ACHN (cell line): ENCODE results near the gene PTGER3.

Experiments
- DNase-seq: peaks from one replicate; pipeline ENCODE4 v3.0.0-alpha.2; 2015
- in situ Hi-C: cut with HindIII; loops from 2 replicates; pipeline ENCODE4 v1.10.0; 2017; ENCODE audit warnings: low sequenced_read_pairs, low pct_ligation_motif_present, low pct_unique_long_range_greater_than_20kb

Gene PTGER3

GRCh38 chr1:71047635-71048607 lies at the start of gene PTGER3:
Gene PTGER3, minus strand, starts transcription at chr1:71047816. Its CDS starts 239 bp downstream, at chr1:71047577.
- peak; percentile 50 for DNase-seq

DNA sequence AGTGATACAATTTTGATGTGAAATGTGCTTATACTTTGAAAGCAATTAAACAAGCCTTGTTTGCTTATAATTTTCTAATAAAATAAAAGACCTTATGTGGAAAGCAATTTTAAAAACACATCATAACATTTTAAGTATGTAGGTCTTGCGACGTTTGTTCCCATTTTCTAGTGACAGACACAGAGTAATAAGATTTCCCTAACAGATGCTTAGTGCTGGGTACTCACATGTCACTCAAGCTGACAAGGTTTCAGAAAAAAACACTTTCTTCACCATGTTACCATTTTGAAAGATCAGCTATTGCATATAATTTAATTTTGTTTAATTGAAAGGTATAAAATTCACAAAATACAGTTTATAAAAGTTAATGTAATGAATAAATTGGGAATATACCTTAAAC lies 47.3 kb upstream of the PTGER3 start:
- no peak for DNase-seq

More at GRCh38 chr1:71047635-71048607, at the start of gene PTGER3:
- in situ Hi-C loops: no loop called here

GRCh38 chr1:71093938-71094337 lies 46.3 kb upstream of the PTGER3 start:
- peak; percentile 29 for DNase-seq
- in situ Hi-C loops: no loop called here

More for the DNA sequence above, 47.3 kb upstream of the PTGER3 start:
- in situ Hi-C loops: no loop called here

- DNase-seq: no peak
- in situ Hi-C loops: no loop called here
These were observed 42.1 kb upstream of the PTGER3 start for GRCh38 chr1:71089536-71090270.

GRCh38 chr1:71088645-71089287 lies 41.1 kb upstream of the PTGER3 start:
- no peak for DNase-seq
- in situ Hi-C loops: no loop called here

DNA sequence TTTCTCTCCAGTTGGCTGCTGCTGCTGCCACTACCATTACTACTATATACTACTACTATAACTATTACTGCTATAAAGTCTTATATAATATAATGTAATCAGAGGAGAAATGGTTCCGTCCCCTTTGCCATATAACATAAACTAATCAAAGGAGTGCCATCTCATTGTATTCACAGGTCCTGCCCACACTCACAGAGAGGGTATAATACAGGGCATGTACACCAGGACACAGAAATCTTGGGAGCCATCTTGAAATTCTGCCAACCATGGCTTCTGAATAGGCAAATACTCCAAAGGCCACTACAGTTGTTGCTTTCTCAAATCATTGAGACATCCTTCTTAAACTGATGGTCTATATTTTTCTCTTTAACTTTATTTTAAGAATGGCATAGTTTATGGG lies 40.1 kb upstream of the PTGER3 start:
- no peak for DNase-seq
- in situ Hi-C loops: no loop called here

DNA sequence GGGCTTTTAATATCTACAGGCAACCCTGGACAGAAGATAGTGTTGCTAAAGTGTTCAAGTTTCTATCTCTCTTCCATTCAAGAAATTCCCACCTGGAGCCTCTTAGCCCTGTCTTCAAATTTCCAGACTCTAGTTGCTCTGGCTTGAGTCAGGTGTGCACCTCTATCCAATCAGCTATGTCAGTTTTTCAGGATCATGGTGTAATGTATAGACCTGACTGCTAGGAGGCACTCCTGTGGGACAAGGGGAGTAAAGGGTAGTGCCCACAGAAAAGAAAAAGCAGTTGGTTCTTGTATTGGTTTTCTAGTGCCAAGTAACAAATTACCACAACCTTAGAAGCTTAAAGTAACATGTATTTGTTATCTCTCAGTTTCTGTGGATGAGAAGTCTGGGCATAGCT lies 39.4 kb upstream of the PTGER3 start:
- in situ Hi-C loops: no loop called here
- no peak for DNase-seq

DNA sequence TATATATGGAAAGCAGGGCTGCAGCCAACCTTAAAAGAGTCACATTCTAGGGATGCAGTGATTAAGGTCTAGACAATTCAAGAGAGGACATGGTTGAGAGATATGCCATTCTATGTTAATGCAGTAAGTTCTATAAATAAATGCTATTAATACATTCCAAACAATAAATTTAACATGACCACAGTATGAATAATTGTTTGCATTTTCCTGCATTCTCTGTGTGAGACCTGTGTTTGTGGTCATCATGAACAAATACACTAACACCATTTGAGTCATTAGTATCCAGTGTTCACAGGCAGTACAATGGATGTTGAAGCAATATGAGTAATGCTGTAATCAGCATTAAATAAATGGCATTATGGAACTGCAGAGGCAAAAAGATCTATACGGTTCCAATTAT lies 38.7 kb upstream of the PTGER3 start:
- in situ Hi-C loops: no loop called here

GRCh38 chr1:71083271-71083670 lies 35.7 kb upstream of the PTGER3 start:
- DNase-seq: no peak
- in situ Hi-C loops: no loop called here

More for the DNA sequence above, 38.7 kb upstream of the PTGER3 start:
- DNase-seq: no peak

GRCh38 chr1:71081697-71082080 lies 34.1 kb upstream of the PTGER3 start:
- in situ Hi-C loops: no loop called here
- peak; percentile 20 for DNase-seq

GRCh38 chr1:71080739-71081696 lies 33.4 kb upstream of the PTGER3 start, which contains the start of gene ZRANB2:
Gene ZRANB2, minus strand, starts transcription at chr1:71081035. Its CDS starts 40 bp downstream, at chr1:71080995.
- peak; percentile 96 for DNase-seq
- in situ Hi-C loops: no loop called here

DNA sequence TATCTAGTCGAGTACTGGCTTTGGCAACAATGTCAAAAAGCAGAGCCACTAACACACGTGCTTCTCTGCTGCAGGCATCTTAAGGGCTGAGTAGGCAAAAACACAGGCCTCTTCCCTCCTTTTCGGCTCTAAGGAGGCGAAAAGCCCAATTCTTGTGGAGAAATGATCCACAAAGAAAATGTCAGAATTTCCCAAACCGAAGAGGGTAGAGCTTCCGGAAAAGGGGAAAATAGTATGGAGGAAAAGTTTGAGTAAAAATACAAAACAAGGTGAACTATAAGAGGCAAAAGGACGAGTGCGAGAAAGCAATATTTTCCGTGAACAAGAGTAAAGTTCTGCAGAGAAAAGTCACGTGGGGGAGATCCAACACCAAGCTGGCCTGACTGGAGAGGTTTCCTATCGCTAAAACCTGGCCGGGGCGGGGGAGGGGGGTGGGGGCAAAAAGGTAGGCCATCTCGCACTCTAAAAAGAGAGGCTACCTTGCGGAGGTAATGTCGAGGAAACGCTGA lies 32.7 kb upstream of the PTGER3 start:
- in situ Hi-C loops: no loop called here
- DNase-seq: peak; percentile 5

GRCh38 chr1:71074681-71075080 lies 27.1 kb upstream of the PTGER3 start:
- no peak for DNase-seq
- in situ Hi-C loops: no loop called here

GRCh38 chr1:71072273-71072672 lies 24.7 kb upstream of the PTGER3 start:
- in situ Hi-C loops: no loop called here
- no peak for DNase-seq

- in situ Hi-C loops: no loop called here
- no peak for DNase-seq
These were observed 24.1 kb upstream of the PTGER3 start for GRCh38 chr1:71071720-71072119.

DNA sequence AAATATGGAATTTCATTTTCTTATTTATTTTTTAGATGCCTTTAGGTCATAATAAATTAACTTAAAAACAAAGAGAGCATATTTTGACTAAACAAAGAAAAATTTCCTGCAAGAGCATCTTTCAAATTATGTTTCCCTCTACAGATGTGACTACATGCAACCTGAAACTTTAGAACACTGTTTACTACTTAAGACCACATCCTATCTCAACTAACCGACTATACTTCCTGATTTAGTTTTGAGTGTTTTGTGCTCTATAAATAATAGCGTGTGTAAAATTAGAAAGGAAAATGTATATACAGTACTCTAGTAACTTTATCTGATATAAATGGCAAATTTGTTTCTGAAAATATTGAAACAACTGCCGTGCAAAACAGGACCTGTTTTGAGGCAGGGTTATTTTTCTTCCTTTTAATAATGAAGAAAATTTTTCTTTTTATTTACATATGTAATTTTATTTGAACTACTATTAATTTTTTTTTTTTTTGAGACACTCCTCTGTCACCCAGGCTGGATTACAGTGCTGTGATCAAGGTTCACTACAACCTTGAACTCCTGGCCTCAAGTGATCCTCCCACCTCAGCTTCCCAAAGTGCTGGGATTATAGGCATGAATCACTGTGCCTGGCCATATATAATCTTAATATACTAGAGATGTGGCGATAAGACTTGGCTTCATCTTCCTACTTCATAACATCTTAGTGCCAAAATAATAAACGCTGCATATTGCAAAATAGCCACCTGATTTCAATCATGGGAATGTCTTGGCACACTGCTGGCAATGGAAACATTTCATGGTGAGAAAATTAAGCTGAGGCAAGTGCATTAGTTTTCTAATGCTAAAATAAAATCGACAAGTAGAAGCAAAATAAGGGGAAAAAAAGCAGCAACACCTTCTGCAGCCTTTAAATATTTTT lies 21.0 kb upstream of the PTGER3 start:
- in situ Hi-C loops: no loop called here
- no peak for DNase-seq

- DNase-seq: no peak
- in situ Hi-C loops: no loop called here
These were observed 7.2 kb upstream of the PTGER3 start for GRCh38 chr1:71054791-71055190.
